GM19397 (cell line): ENCODE data around the gene TKT.

ENCODE experiments used
- ATAC-seq: cut with Tn5 transposase; IDR thresholded peaks from one replicate; pipeline ENCODE4 v1.9.1; 2021; ENCODE audit warnings: mild to moderate bottlenecking, moderate library complexity; ENCODE audit not compliant: unreplicated experiment

The TKT gene

DNA sequence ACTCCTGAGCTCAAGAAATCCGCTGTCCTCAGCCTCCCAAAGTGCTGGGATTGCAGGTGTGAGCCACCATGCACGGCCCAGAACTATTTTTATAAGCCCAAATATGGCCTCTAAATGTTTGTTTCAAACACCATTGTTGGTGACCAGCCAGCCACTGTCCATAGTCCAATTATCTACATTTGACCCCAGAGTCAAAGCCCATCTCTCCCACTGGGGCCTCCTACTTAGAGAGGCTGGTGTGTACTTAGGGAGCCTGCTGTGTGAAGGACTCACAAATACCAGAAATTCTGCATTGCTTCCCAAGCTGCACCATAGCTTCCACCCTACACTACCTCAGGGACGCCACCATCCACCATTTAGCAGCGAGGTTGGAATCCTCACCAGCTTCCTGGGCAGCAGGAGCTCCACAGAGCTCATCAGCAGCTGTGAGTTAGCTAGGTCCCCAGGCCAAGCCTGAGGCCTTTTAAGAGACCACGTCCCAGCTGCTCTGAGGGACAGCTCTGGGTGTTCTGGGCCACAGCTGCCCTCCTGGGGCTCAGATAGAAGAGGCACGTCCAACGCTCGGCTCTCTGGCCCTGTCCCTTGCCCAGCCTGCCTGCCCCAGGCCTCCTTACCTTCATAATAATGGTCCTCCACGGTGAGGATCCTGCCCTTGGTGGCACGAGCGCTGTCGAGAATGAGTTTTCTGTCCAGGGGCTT, 29.5 kb downstream of the TKT start:
- no peak for ATAC-seq

DNA sequence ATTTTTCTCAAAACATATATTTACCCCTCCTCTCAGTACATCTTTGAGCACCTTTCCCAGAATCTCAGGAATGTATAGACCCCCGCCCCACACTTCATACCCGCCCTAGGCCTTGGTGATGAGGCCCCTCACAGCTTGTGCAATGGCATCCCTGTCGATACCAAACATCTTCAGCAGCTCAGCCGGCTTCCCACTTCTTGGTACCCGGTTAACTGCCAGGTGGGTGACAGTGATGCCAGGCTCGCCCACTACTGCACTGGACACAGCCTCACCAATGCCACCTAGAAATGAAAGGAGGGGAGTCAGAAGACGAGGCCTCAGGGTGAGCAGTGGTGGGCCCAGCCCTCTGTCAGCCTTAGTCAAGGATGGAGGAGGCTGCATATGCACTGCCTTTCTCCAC, 30.2 kb downstream of the TKT start:
- no peak for ATAC-seq

DNA sequence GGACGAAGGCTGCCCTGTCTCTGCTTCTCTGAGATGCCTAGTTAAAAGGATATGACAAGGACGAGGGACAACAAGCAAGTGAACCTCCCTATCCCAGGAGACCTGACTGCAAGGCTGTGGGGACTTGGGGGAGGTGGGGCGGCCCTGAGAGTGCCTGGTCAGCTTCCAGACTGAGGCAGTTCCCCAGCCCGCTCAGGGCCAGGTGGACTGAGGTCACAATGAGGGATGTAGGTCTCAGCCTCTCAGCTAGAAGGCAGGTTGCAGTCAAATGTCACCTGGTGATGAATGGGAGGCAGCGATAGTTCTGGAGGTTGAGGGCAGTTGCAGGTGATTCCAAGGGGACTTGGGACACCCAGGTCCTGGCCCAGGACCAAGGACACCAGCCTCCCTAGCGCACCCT, 30.6 kb downstream of the TKT start:
- no peak for ATAC-seq

DNA sequence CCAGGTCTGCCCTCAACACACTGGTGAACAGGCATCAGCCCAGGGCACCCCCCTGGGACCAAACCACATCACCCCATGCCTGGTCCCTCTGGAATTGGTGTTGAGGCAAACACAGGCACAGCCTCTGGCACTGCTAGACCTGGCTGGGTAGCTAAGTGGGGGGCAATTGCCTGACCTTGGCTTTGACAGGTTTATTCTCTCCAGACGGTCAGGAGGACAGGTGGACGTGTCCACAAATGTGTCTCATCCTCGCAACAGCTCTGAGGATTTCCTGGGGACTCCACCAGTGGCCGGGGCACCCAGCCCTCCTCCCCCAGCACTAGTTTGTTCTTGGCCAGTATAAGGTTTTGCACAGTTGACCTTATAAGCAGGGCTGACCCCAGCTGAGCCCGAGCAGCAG, 31.3 kb downstream of the TKT start:
- no peak for ATAC-seq

DNA sequence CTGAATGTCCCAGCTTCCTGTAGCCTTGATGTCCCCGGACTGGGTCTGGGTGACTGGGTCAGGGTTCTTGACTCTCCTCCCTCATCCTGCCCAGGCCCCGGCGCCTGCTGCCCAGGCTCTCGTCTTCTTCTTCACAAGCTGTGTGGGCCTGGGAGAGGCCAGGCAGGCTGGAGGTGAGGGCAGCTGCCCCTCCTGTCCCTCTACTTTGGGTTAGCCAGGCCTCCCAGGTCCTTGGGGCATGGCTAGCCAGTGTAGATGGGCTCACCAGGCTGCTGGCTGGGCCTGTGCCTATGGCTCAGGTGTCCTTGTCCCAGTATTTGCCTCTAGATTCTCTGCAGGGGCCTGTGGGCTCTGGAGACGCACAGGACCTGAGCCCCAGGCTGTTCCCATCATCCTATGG, 31.8 kb downstream of the TKT start:
- no peak for ATAC-seq

DNA sequence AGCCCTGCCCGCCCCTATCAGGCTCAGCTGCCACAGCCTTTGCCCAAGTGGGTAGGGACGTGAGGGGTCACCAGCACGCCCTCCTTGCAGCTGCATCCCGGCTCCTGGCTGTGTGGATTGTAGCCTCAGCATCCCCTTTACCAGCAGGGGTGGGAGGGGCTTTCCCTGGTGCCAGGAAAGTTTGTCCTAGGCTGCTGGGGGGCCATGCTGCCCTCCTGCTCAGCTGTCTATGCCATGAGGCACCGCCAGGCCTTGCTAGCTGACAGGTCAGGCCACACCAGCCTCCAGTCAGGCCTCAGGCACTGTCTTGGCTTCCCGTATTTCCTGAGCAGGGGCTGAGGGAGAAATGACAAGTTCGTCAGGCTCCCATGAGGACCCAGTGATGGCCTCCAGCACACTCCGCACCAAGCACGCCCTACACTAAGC, 32.3 kb downstream of the TKT start:
- ATAC-seq = no peak

DNA sequence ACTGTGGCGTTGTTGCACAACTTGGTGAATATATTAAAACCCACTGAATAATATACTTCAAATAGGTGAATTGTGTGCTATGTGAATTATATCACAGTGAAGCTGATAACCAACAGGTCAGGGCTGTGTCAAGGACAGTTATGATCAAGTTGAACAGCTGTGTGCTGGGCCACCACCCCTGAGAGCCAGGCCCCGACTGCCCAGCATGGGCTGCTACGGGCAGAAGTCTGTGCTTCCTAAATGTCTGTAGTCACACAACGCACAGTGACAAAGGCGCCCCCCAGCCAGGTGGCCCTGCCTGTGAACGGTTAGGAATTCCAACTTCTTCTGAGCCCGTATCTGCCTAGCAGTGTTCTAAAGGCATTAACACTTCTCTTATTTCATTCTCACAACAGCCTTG, 32.8 kb downstream of the TKT start:
- no peak for ATAC-seq

DNA sequence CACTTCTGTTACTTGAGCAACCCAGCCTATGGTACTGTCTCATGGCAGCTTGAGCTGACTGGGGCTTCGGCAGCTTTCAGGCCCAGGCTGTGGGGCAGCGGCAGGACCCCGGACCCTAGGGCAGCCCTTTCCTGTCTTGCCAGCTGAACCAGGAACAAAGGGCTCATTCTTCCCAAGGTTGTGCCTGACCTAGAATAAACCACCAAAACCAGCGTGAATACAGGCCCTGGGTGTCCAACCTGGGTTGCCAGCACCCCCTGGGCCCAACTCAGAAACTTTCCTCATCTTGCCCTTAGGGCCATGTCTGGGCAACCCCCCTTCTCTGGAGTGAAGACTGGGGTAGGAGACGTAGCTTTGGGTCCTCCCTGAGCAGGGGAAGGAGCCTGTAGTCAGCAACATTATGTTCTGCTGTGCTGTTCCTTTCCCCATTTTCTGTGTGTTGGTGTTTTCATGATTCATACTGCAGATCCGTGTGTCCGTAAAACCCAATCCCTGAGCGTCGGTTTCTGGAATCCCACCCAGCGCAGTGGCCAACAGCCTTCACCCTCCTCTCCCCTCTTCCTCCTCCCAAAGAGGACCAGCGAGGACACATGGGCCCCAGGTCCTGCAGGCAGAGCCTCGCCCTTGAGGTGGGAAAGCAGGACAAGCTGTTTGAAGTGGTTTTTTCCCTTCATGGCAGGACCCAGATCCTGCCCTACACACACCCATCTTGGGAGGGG, 33.5 kb downstream of the TKT start:
- no peak for ATAC-seq

DNA sequence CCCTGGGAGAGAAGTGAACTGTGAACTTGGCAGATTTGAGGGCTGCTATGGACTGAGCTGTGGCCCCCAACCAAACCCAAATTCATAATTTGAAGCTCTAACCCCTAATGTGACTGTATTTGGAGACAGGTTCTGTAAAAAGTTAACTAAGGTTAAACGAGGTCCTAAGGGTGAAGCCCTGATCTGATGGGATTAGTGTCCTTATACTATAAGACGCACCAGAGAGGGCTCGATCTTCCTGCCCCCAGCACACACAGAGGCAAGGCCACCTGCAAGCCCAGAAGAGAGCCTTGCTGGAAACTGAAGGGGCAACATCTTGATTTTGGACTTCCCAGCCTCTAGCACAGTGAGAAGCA, 34.0 kb downstream of the TKT start:
- ATAC-seq = no peak

DNA sequence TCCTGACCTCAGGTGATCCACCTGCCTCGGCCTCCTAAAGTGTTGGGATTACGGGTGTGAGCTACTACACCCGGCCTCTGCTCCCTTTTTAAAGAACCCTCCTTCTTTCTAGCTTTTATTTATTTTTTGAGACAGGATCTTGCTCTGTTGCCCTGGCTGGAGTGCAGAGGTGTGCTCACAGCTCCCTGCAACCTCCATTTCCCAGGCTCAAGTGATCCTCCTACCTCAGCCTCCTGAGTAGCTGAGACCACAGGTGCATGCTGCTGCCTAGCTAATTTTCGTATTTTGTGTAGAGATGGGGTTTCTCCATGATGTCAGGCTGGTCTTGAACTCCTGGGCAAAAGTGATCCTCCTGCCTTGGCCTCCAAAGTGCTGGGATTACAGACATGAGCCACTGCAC, 34.5 kb downstream of the TKT start:
- no peak for ATAC-seq

DNA sequence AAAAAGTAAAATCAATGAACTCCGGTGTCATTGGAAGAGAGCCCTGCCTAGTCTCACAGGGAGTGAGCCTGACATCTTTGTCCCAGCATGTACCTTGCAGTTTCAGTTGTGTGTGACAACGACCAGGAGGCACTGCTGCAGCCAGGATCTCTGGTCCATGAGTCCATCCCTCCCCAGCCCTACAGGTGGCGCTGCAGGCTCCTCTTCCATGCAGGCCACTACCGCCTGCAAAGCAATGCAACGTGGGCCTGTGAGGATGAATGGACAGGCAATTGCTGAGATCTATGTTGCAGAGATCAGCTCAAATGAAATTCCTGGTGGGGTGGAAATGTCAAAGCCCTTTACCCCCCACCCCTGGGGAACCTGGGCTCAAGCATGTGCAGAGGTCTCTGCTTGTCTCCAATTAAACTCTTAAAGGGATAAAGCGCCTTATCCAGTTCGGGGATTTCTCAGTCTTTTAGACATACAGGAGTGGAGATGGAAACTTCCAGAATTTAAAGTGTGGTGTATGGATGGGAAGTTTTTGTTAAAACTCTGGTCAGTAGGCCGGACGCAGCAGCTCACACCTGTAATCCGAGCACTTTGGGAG, 35.8 kb downstream of the TKT start:
- peak; percentile 71 for ATAC-seq

DNA sequence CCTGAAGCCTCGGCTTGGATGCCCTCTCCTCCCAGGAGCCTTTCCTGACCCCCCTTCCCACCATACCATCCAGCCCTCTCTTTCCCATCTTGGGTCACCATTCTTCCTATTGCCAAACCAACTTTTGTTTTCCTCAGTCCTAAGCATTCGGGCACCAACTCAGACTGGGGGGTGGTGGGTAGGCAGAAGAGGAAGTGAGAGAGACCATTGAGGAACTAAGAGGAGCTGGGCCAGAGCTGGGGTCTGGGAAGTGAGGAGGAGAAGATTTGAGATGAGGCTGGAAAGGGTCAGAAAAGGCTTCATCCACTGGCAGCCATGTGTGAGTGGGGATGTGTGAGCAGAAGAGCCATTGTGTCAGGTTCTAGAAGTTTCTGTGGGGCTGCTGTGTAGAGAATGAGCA, 37.7 kb downstream of the TKT start:
- no peak for ATAC-seq

DNA sequence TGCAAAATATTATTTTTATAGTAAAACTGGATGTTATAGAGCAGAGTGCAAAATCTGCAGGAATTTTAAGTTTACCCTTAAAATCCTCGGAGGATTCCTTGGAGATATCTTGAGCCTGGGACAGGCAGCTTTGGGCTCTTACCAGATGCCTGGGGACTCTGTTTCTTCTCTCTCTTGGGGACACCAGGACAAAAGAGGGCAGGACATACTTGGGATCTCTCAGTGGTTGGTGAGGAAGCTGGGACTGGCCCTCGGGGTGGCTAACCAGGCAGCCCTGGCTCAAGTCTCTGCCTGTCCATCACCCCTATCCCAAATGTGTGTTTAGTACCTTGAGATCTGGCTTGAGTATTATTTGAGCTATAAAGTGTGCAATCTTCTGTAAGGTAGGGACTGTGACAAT, 38.6 kb downstream of the TKT start:
- ATAC-seq = no peak

DNA sequence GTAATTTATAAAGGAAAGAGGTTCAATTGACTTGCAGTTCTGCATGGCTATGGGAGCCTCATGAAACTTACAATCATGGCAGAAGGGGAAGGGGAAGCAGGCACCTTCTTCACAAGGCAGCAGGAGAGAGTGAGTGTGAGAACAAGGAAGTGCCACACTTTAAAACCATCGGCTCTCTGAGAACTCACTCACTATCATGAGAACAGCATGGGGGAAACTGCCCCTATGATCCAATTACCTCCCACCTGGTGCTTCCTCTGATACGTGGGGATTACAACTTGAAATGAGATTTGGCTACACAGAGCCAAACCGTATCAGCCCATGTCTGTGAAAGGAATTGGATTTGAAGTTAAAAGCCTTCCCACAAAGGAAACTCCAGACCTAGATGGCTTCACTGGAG, 39.1 kb downstream of the TKT start:
- no peak for ATAC-seq

DNA sequence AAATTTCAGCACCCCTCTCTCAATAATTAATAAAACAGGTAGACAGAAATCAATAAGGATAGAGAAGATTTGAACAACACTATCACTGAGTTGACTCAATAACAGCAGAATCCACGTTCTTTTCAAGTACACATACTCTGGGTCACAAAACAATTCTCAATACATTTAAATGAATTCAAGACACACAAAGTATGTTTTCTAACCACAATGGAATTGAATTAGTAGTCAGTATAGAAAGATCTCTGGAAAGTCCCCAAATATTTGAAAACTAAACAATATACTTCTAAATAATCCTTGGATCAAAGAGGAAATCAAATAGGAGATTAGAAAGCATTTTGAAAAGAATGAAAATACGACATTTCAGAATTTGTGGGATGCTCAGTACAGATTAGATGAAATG, 40.0 kb downstream of the TKT start:
- no peak for ATAC-seq

DNA sequence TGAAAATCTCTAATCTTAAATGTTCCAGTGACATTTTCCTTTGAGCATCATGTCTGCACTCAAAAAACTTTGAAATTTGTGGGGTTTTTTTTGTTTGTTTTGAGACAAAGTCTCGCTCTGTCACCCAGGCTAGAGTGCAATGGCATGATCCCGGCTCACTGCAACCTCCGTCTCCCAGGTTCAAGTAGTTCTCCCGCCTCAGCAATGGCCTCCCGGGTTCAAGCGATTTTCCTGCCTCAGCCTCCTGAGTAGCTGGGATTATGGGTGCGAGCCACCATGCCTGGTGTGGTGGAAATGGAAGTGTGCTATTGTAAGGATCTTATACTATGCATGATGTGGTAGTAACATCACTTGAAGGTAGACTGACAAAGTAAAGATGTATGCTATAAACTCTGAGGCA, 42.5 kb downstream of the TKT start:
- no peak for ATAC-seq

DNA sequence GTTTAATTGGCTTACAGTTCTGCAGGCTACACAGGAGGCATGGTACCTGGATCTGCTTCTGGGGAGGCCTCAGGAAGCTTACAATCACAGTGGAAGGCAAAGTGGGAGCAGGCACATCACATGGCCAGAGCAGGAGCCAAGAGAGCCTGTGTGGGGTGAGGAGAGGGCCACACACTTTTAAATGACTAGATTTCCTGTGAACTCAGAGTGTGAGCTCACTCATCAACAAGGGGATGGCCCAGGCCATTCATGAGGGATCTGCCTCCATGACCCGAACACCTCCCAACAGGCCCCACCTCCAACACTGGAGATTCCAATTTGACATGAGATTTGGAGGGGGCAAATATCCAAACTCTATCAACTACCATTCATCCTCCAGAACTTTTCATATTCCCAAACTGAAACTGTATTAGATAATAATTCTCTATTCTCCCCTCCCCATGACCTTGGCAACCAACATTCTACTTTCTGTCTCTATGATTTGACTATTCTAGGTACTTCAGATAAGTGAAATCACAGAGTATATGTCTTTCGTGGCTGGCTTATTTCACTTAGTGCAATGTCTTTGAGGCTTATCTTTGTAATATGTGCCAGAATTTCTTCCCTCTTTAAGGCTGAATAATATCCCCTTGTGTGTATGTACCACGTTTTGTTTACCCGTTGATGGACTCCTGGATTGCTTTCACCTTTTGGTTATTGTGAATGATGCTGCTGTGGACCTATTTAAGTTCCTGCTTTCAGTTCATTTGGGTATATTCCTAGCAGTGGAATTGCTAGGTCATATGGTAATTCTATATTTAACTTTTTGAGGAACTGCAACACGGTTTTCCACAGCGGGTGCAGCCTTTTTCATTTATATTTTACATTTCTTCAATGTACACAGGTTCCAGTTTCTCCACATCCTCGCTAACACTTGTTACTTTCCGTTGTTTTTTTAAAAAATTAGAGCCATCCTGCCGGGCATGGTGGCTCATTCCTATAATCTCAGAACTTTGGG, 43.8 kb downstream of the TKT start:
- no peak for ATAC-seq

DNA sequence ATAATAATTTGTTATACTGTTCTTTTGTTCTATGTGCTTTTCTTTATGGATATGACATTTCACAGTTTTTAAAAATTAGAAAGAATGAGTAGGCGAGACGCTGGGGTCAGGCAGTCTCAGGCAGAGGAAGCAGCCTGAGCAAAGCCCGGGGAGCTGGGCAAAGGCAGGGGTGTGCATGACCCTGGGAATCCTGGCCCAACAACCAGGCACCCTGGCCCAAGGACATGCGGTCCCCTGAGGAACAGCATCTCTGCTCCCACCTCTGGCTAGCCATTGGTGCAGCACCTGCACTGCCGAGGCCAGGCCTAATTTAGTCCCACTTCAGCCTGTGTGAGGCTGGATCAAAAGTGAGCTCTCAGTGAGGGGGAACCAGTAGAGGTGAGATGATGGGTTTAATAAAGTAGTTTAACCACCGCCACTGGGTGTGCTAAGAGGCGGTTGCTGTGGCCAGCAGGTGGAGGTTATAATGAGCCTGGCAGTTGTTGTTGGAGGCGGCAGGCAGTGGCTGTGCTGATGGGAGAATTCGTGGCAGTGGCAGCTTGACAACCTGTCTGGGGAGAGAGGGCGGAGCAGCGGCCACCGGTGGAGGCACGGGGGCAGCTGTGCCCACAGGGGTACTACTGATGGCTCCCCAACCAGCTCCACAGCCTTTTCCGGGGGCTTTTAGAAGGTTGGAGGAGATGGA, 53.3 kb downstream of the TKT start:
- no peak for ATAC-seq

DNA sequence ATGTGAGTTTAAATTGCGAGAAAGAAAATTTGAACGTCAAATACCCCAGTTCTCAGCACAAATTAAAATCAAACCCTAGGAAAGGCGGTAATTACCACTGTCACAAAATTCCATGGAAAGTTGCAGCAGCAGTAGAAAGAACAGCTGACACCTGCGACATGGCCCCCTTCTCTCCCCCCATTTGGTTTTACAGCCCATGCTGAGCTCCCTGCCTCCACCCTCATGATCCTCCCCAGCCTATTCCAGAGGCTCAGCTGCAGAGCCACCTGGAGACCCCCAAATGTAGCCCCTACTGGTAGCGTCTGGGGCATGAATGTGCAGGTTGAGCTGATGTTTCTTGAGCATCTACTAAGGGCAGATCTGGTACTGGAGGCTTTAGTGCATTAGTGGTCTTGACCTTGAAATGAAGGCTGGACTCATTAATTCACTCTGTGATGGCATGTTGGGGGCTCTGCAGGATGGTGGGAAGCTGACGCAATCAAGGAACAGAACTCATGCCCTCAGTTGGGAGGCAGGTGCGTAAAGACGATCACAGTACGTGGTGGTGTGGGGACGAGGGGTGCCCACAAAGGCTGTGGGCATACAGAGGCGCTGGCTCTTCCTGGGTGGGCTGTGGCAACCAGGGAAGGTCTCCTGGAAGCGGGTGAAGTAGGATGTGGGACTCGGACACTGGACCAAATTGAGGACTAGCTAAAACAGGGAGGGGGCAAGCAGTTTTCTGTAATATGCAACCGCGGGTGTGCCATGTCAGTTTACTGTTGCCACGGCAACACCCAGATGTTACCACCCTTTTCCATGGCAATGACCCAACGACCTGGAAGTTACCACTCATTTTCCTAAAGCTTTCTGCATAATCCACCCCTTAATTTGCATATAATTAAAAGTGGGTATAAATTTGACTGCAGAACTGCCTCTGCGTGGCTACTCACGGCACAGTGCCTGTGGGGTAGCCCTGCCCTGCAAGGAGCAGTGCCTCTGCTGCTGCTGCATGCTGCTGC, 55.0 kb downstream of the TKT start:
- no peak for ATAC-seq

DNA sequence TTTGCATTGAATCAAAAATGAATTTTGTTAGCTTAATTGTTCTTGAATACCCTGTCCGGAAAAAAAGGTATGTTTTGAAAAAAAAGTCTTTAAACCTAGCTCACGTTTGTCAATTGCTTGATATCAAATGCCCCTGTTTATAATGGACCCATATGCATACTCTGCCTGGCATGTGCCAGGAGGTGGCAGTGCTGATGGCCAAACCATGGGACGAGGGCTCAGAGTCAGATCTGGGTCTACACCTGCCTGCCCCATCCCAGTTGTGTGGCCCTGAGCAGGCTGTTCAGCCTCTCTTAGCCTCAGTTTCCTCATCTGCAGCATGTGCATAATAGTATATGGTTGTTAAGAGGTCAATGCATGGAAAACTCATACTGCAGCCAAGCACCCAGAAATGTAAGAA, 56.0 kb downstream of the TKT start:
- no peak for ATAC-seq
